Head of caudate nucleus (tissue), 42 donors: ENCODE measurements around the gene CALY.

Source experiments
- DNase-seq, 42 donors: peaks; one replicate each; pipeline versions ENCODE4 v3.0.0 to v3.0.0-alpha.2; 2020 to 2021; ENCODE audit warnings: mixed read lengths in 7 of 42
- intact Hi-C: fragments of 100-400 bp; cut with DNase I; formaldehyde crosslinking; loops from one replicate; pipeline ENCODE4 v1.15.0; 2022

The CALY gene

GRCh38 chr10:133354672-133355240 is 18.1 kb upstream of the CALY start:
- no peak for DNase-seq
- intact Hi-C loops: no loop called here

- intact Hi-C loops: no loop called here
- no peak for DNase-seq
Observed at GRCh38 chr10:133353988-133354605, 17.4 kb upstream of the CALY start.

DNA sequence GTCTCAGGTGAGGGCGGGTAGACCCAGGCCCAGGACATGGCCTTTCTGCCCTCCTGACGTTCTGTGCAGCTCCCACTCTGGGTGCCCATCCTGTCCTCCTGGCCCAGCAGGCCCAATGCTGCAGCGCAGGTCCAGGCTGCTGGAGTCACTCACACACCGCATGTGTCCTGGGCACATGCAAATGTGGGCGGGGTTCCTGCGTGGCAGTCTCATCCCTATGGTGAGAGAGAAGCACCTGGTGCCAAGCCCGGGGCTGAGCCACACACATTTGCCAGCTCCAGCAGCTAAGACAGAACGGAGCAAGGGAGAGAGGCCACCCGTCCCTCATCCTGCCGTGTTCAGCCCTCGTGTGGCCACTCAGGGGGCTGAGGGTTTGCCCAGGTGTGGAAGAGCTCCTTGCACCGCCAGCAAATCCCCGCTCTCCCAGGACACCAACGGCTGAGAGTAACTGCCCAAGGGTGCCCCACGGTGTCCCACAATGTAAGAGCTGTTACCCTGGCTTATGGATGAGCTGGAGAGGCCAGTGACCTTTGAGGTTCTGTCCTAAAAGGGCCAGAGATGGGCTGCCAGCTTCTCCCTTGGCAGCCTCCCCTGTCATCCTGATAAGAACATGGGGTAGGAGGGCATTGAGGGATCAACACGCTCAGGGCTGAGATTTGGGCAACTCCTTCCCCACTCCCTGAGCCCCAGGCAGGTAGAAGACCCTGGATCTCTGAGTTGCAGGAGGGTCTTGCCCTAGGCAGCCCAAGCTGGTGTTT is 16.7 kb upstream of the CALY start:
- intact Hi-C loops: no loop called here
- DNase-seq: no peak

DNA sequence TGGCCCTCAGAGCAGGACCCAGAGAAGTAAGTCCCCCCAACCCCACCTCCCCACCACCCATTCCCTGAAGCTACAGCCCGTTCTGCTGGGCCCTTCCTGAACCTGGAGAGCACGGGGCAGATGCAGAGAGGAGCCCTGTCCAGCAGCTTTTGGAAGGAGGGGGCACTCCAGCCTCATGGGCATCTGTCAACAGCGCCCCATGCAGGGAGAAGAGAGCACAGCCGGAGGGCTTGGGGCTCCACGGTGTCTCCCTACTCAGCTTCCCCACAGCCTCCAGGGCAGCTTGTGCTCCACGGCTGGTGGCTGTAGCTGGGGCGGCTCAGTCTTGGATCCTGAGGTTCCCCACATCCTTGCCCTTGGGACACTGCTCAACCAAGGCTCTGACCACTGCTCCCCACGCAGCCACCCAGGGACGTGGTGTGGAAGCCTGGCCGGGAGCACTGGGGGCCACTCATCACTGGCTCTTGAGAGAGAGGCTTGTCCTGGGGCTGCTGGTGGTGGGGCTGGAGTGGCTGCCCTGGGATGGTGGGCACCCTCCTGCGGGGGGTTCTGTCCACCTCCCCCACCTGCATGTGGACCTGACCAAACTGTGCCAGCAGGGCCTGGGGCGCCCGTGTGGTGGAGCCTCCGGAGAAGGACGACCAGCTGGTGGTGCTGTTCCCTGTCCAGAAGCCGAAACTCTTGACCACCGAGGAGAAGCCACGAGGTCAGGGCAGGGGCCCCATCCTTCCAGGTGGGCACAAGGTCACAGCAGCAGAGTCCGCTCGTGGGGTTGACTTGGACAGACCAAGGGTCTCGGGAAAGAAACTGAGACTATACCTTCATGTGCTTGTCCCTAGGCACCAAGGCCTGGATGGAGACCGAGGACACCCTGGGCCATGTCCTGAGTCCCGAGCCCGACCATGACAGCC is 15.0 kb upstream of the CALY start:
- intact Hi-C loops: no loop called here
- no peak for DNase-seq

- DNase-seq: no peak
- intact Hi-C loops: no loop called here
Observed at GRCh38 chr10:133350950-133351329, 14.2 kb upstream of the CALY start.

- no peak for DNase-seq
- intact Hi-C loops: no loop called here
Observed at GRCh38 chr10:133350283-133350949, 13.7 kb upstream of the CALY start.

DNA sequence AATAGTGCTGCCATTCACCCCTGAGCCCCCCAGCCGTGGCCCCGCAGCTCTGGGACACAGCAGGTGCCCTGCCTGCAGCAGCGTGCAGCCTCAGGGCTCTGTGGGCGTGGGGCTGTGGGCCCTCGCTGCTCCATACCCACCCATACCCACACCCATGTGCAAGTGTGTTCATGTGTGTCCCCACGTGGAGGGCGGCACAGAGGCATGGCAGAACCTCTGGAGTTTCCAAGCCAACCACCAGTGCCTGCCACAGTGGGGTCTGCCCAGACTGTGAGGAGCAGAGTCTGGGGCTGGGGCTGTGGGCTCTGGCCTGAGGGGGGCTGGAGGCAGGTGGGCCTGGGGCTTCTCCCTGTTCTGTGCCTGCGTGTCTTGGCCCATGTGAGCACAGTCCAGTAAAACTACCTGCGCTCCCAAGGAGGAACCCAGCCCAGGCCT is 12.9 kb upstream of the CALY start:
- intact Hi-C loops: no loop called here
- no peak for DNase-seq

- no peak for DNase-seq
- intact Hi-C loops: no loop called here
Observed at GRCh38 chr10:133349160-133349568, 12.5 kb upstream of the CALY start.

- DNase-seq: no peak
- intact Hi-C loops: no loop called here
Observed at GRCh38 chr10:133347710-133348517, 11.2 kb upstream of the CALY start.

DNA sequence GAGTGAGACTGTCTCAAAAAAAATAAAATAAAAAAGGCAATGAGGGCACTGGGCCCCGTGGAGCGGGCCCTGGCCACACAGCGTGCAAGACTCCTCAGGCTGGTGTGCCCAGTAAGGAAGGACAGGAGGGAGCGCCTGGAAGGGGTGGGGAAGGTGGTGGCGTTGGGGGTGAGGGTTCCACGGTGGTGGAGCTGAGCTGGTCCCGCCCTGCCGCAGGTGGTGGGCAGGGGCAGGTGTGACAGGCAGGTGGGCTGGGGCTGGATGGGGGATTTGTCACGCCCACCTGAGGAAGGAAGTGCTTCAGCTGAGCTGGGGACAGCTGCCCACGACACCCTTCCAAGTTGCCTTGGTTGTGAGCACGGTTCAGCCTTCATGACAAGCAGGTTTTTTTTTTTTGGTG is 9.7 kb upstream of the CALY start:
- DNase-seq: no peak
- intact Hi-C loops: no loop called here

GRCh38 chr10:133344236-133344635 is 7.5 kb upstream of the CALY start:
- intact Hi-C loops: no loop called here
- no peak for DNase-seq

GRCh38 chr10:133343558-133343957 is 6.9 kb upstream of the CALY start:
- intact Hi-C loops: no loop called here
- no peak for DNase-seq

DNA sequence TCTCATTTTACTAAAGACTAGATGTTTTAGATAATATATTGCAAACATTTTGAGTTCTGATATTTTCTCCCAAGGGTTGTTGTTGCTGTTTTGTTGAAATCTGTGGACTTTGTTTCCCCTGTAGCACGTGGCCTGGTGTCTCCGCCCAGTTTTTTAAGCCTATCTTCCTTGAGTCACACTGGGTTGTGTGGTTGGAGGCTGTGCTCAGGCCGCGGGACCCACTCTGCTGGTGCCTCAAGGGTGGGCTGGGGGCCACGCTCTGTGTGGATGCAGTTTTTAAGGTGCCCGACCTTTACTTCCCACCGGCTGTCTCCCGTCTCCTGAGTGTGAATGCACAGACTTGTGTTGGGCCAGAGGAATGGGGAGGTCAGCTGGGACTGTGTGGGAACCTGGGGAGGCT is 6.2 kb upstream of the CALY start:
- intact Hi-C loops: no loop called here
- no peak for DNase-seq

DNA sequence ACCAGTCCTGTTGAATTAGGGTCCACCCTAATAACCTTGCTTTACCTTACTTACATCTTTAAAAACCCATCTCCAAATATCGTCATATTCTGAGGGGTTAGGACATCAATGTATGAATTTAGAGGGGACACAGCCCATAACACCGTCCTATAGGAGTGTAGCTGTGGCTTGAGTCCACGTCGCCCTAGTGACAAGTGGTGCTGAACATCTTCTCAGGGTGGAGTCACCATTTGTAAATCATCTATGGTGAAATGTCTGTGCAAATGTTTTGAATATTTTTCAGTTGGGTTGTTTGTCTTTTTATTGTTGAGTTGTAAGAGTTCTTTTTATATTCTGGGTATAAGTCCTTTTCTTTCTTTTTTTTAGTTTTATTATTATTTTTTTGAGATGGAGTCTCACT is 5.3 kb upstream of the CALY start:
- DNase-seq: no peak
- intact Hi-C loops: no loop called here

- DNase-seq: no peak
- intact Hi-C loops: no loop called here
Observed at GRCh38 chr10:133339708-133340380, 3.1 kb upstream of the CALY start.

DNA sequence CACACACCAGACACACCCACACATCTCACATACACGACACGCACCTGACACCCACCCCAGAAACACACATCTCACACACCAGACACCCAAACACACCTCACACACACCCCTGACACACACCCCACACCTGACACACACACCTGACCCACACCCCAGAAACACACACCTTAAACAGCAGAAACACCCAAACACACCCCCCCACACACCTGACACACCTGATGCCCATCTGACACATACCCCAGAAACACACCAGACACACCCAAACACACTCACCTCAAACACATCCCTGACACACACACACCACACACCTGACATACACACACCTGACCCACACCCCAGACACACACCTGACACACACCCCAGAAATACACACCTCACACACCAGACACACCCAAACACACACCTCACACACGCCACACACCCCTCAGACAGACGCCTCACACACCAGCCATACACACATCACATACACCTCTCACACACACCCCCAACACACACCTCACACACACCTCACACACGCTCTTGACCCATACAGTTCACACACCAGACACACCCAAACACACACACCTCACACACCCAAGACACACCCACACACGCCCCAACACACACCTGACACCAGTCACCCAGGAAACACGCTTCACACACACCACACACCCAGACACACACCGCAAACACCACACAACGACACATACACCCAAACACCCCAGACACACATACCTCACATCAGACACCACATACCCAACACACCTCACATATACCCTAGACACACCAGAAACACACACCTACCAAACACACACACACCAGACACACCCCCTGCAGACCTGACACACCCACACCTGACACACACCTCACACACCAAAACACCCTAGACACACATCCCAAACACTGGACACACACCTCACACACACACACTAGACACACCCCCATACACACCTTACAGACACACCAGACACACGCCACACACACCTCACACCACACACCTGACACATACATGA is 1.7 kb upstream of the CALY start:
- DNase-seq: no peak
- intact Hi-C loops: no loop called here

DNA sequence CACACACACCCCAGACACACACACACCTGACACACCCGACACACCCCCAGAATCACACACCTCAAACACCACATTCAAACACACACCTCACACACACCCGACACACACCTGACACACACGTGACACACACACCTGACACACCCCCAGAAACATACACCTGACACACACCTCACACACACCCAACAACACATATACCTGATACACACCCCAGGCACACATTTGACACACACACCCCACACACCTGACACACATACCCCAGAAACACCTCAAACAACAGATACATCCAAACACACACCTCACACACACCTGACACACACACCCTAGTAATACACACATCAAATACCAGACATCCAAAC is 652 bp upstream of the CALY start:
- no peak for DNase-seq
- intact Hi-C loops: no loop called here
